GM12878 (cell line): ENCODE measurements around the gene GJA5. TPM values are rescaled to one million over a fixed set of nuclear protein-coding genes. Genes with fewer than 3 reads are reported as not detected.

ENCODE experiments used
- BCLAF1 ChIP-seq: fragments of 450-650 bp; IDR thresholded peaks from 2 replicates; pipeline ENCODE4 v1.6.1; 2017; ENCODE audit warnings: antibody characterized with exemption, mild to moderate bottlenecking, moderate library complexity
- ETV6 ChIP-seq, 2 experiments: fragments of 450-650 bp in 1 of 2; IDR thresholded peaks in 1 of 2; conservative IDR thresholded peaks in 1 of 2; 2 replicates each; pipeline ENCODE4 v1.6.1; 2014; ENCODE audit warnings: antibody characterized with exemption in 1 of 2, borderline replicate concordance in 1 of 2, low read depth in 1 of 2, mild to moderate bottlenecking in 1 of 2, moderate library complexity in 1 of 2
- RELB ChIP-seq: fragments of 450-650 bp; IDR thresholded peaks from 2 replicates; pipeline ENCODE4 v1.6.1; 2017; ENCODE audit warnings: low read depth, mild to moderate bottlenecking, moderate library complexity
- ZNF217 ChIP-seq: fragments of 450-650 bp; IDR thresholded peaks from 2 replicates; pipeline ENCODE4 v1.6.1; 2017; ENCODE audit warnings: antibody characterized with exemption, mild to moderate bottlenecking
- ZNF687 ChIP-seq: fragments of 450-650 bp; IDR thresholded peaks from 2 replicates; pipeline ENCODE4 v1.6.1; 2017; ENCODE audit warnings: mild to moderate bottlenecking, moderate library complexity
- polyA plus RNA-seq, 11 experiments: library from polyadenylated mRNA; depleted of rRNA in 4 of 11; unstranded in 6 of 11; stranded (reverse) in 5 of 11; fragments of >200 nt; fragmentation: Nextera tagmentation in 4 of 11; fragmentation: Illumina TruSeq in 1 of 11; extraction: Ambion mirVana in 4 of 11; extraction: Trizol in 1 of 11; gene quantifications; 1 replicate in 1 of 11; 2 replicates in 10 of 11; pipeline versions ENCODE4 v1.2.1 to v1.2.3, GENCODE V29; 2011 to 2016; ENCODE audit warnings: inconsistent platforms in 2 of 11, missing spikeins in 2 of 11, low read depth in 1 of 11
- total RNA-seq, 4 experiments: library from RNA; depleted of rRNA in 3 of 4; stranded (reverse); fragments of >200 nt in 3 of 4; fragmentation: Illumina TruSeq in 1 of 4; extraction: Trizol in 1 of 4; gene quantifications; 2 replicates each; pipeline versions ENCODE4 v1.2.1 to v1.2.3, GENCODE V29; 2013 to 2021

The GJA5 gene
- total and polyA plus RNA-seq, 10 of the 15 experiments (the other 5 are each of a cell fraction or from before 2014, with no cell fraction given) = not detected

- TF ChIP-seq ZNF687 (no peak), BCLAF1 (no peak), ZNF217 (no peak), ETV6 (conservative IDR thresholded peaks at IDR 0.05 in 1 of 2, IDR thresholded peaks at IDR 0.05 in 1 of 2; ENCODE audit: borderline replicate concordance in 1 of 2, low read depth in 1 of 2) (no peak), RELB (no peak)
Observed at GRCh38 chr1:147747966-147748365, 12.4 kb downstream of the GJA5 start (continued).
